Measurements from ENCODE around the gene MBTD1.

DNA sequence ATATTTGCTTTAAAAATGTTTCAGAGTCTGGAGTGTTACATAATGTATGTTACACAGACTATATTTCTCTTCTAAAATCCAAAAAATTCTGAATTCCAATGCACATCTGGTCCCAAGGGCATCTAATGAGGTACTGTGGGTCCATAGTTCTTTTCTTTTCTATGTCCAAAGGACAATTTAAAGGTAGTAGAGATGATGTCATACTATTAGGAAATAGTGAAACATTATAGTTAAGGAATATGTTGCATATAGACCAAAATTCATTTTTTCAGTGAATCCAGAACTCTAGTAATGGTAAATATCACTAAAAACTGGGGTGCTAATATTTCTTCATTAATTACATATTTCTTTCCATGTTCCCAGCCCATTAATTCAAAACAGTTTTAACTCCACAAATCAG is 70.7 kb downstream of the MBTD1 start:
- TF ChIP-seq, protein P1, sequence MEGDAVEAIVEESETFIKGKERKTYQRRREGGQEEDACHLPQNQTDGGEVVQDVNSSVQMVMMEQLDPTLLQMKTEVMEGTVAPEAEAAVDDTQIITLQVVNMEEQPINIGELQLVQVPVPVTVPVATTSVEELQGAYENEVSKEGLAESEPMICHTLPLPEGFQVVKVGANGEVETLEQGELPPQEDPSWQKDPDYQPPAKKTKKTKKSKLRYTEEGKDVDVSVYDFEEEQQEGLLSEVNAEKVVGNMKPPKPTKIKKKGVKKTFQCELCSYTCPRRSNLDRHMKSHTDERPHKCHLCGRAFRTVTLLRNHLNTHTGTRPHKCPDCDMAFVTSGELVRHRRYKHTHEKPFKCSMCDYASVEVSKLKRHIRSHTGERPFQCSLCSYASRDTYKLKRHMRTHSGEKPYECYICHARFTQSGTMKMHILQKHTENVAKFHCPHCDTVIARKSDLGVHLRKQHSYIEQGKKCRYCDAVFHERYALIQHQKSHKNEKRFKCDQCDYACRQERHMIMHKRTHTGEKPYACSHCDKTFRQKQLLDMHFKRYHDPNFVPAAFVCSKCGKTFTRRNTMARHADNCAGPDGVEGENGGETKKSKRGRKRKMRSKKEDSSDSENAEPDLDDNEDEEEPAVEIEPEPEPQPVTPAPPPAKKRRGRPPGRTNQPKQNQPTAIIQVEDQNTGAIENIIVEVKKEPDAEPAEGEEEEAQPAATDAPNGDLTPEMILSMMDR (IDR thresholded peaks at IDR 0.05 in 4 of 5, conservative IDR thresholded peaks at IDR 0.05 in 1 of 5), result no peak
- TF ChIP-seq POLR2A (IDR thresholded peaks at IDR 0.05), result no peak

Measured in gastrocnemius medialis (tissue), 4 donors.